Psoas muscle (tissue), 8 donors: ENCODE data around the gene CNST. TPM values are rescaled to one million over a fixed set of nuclear protein-coding genes. Genes with fewer than 3 reads are reported as not detected.
A peak's percentile ranks its signal among the peaks of the same experiment; 100 is the strongest.

Experiments used
- ATAC-seq, 4 donors: fragments of 200-7000 bp; cut with Tn5 transposase; one replicate each; pipeline ENCODE4 v1.9.1; 2020; ENCODE audit warnings: moderate library complexity in 3 of 4, mild to moderate bottlenecking in 2 of 4
- DNase-seq, 2 donors: peaks; one replicate each; pipeline ENCODE4 v3.0.0-alpha.2; 2020
- H3K27ac ChIP-seq: fragments of 200-600 bp; one replicate; pipeline ENCODE4 v1.8.0; 2022
- H3K27me3 ChIP-seq, 3 donors: fragments of 200-600 bp in 1 of 3; one replicate each; pipeline versions ENCODE4 v1.6.1 to v1.8.0; 2013 to 2022; ENCODE audit warnings: low read length in 2 of 3, mild to moderate bottlenecking in 2 of 3, moderate library complexity in 1 of 3; ENCODE audit not compliant: insufficient read depth in 3 of 3
- H3K36me3 ChIP-seq, 2 donors: fragments of 200-600 bp in 1 of 2; one replicate each; pipeline versions ENCODE4 v1.6.1 to v1.8.0; 2013 to 2022; ENCODE audit warnings: low read depth in 1 of 2, mild to moderate bottlenecking in 1 of 2, moderate library complexity in 1 of 2; ENCODE audit not compliant: insufficient read depth in 1 of 2
- H3K4me1 ChIP-seq: fragments of 200-600 bp; one replicate; pipeline ENCODE4 v1.8.0; 2022
- H3K4me3 ChIP-seq: fragments of 200-600 bp; one replicate; pipeline ENCODE4 v1.8.0; 2022; ENCODE audit warnings: mild to moderate bottlenecking
- H3K9me3 ChIP-seq: fragments of 200-600 bp; one replicate; pipeline ENCODE4 v1.8.0; 2022
- CTCF ChIP-seq: fragments of 200-600 bp; IDR thresholded peaks from one replicate; pipeline ENCODE4 v1.8.0; 2022; ENCODE audit warnings: antibody characterized with exemption
- WGBS, 3 donors: extraction: QIAGEN DNeasy Blood & Tissue Kit; methylation state at CpG; one replicate each; pipeline versions ENCODE4 v1.1.6 to v1.1.7; 2013; 5-methylcytosine and 5-hydroxymethylcytosine counted together
- intact Hi-C, 2 donors: fragments of 100-400 bp; cut with DNase I; formaldehyde crosslinking; loops; one replicate each; pipeline versions ENCODE4 v1.11.0 to v1.14.2; 2022
- polyA plus RNA-seq, 3 donors: library from polyadenylated mRNA; stranded (reverse); fragments of 200-250 nt; gene quantifications; one replicate each; pipeline ENCODE4 v1.2.3, GENCODE V29; 2013
- total RNA-seq, 4 donors: library from RNA; stranded (reverse); fragmentation: NEBNext Ultra II Directional in 2 of 4; extraction: Animal tissue kit (Norgen Biotek cat#: 25700) in 2 of 4; gene quantifications; one replicate each; pipeline versions ENCODE4 v1.2.1 to v1.2.4, GENCODE V29; 2021 to 2023
- donor health status: healthy with polysubstance abuse.
- donor health status: DM: no; HTN: no; CAD: no; lungs with moderate emphysema.
- donor health status: Bipolar disorder and iron deficiency.
- donor health status: healthy.
- donor health status: DM: yes; HTN: yes; CAD: no.
- donor health status: DM: no; HTN: no; CAD: no.
- donor health status: DM: no; HTN: no; CAD: no.
- donor health status: DM: yes; HTN: yes; CAD: no.

CNST gene
- total and polyA plus RNA-seq, 7 donors, result 9.7 to 64.8 (median 19.5) TPM

GRCh38 chr1:246678816-246679793 lies 112.8 kb downstream of the CNST start:
- intact Hi-C loops, result no loop called here
- Histone ChIP-seq H3K4me1 (peaks cover 17% of the 10 kb centered on the region), H3K27me3 (no peaks in the 10 kb centered on the region), H3K27ac (no peak overlapping the region), H3K36me3 (no peaks in the 10 kb centered on the region), H3K4me3 (no peak overlapping the region), H3K9me3 (no peaks in the 10 kb centered on the region)
- ATAC-seq (no peak), DNase-seq (peak in 1 of 2 donors; percentile 46)
- WGBS, 3 donors, result 62 to 76% (median 62%) methylated on average over 18 of the region's 18 CpGs
- TF ChIP-seq CTCF, result no peak

- H3K4me1 ChIP-seq, result peaks cover 17% of the 10 kb centered on the region
- H3K27me3 ChIP-seq, result no peaks in the 10 kb centered on the region
- ATAC-seq (peak in 1 of 4 donors; percentile 23), DNase-seq (no peak)
- WGBS, 3 donors, result 25 to 43% (median 33%) methylated on average over 1 of the region's 1 CpG
- intact Hi-C loops, result no loop called here
- no peak overlapping the region for H3K27ac ChIP-seq
- no peaks in the 10 kb centered on the region for H3K36me3 ChIP-seq
- no peak overlapping the region for H3K4me3 ChIP-seq
- no peak for TF ChIP-seq CTCF
- H3K9me3 ChIP-seq, result no peaks in the 10 kb centered on the region
These were observed 113.5 kb downstream of the CNST start for GRCh38 chr1:246679794-246680177.

GRCh38 chr1:246680190-246680589 lies 113.9 kb downstream of the CNST start:
- no peak overlapping the region for H3K27ac ChIP-seq
- ATAC-seq (peak in 2 of 4 donors; percentile 32 to 53), DNase-seq (no peak)
- peak overlapping the region; percentile 27 for H3K4me3 ChIP-seq
- intact Hi-C loops, result no loop called here
- peaks cover 17% of the 10 kb centered on the region for H3K4me1 ChIP-seq
- no peak for TF ChIP-seq CTCF
- 36 to 47% (median 39%) methylated on average over 8 of the region's 8 CpGs for WGBS, 3 donors
- H3K9me3 ChIP-seq, result no peaks in the 10 kb centered on the region
- no peaks in the 10 kb centered on the region for H3K27me3 ChIP-seq
- no peaks in the 10 kb centered on the region for H3K36me3 ChIP-seq

GRCh38 chr1:246680696-246681130 lies 114.5 kb downstream of the CNST start:
- Histone ChIP-seq H3K27me3 (no peaks in the 10 kb centered on the region), H3K4me3 (peak overlapping the region; percentile 27), H3K36me3 (no peaks in the 10 kb centered on the region), H3K27ac (no peak overlapping the region), H3K4me1 (peaks cover 17% of the 10 kb centered on the region), H3K9me3 (no peaks in the 10 kb centered on the region)
- 22 to 35% (median 26%) methylated on average over 10 of the region's 10 CpGs for WGBS, 3 donors
- TF ChIP-seq CTCF, result no peak
- DNase-seq, result no peak
- intact Hi-C loops, result no loop called here
- peak; percentile 59 to 74 (median 64) for ATAC-seq
